HepG2 (cell line): ENCODE measurements around the gene RTCA. TPM values are rescaled to one million over a fixed set of nuclear protein-coding genes. Genes with fewer than 3 reads are reported as not detected.

ENCODE experiments used
- ATAC-seq: fragments of 200-7000 bp; cut with Tn5 transposase; 3 replicates; pipeline ENCODE4 v1.9.1; 2020; ENCODE audit warnings: mild to moderate bottlenecking, moderate library complexity
- BruUV-seq: library from RNA; stranded (reverse); fragments of 400-500 nt; replicated peaks from 2 replicates; lab custom pipeline; 2021; lab: Mats Ljungman, UMichigan
- CTCF ChIA-PET: fragments of 300-600 bp; formaldehyde crosslinking; extraction: SDS; loops from one replicate; lab custom pipeline; 2021; ENCODE audit warnings: low total read pairs, inconsistent platforms, low intra/inter-chr PET ratio; lab: Yijun Ruan, JAX
- POLR2A ChIA-PET: fragments of 350-600 bp; sonication (Branson Sonifier 250); formaldehyde crosslinking; loops from one replicate; lab custom pipeline; 2020; ENCODE audit warnings: antibody characterized with exemption, inconsistent platforms; lab: Yijun Ruan, JAX
- DNase-seq: peaks from one replicate; pipeline ENCODE4 v3.0.0-alpha.2; 2015; ENCODE audit warnings: low spot score
- FAIRE-seq: peaks from 3 replicates; lab custom pipeline; 2011; peaks lifted over from hg19 to GRCh38; lab: Jason Lieb, UNC
- H2AFZ ChIP-seq: one replicate; pipeline ENCODE4 v1.6.1; 2011; ENCODE audit warnings: low read length, inconsistent platforms
- H3K27ac ChIP-seq: fragments of 300-600 bp; 3 replicates; pipeline ENCODE4 v1.8.0; 2011; ENCODE audit warnings: mixed run types, mild to moderate bottlenecking, mixed read lengths, low read length, inconsistent platforms; ENCODE audit not compliant: insufficient read depth; ENCODE audit errors: extremely low read length
- H3K27me3 ChIP-seq, 2 experiments: fragments of 200-600 bp in 1 of 2; 2 replicates in 1 of 2; 3 replicates in 1 of 2; pipeline versions ENCODE4 v1.6.0 to v1.8.0; 2011; ENCODE audit warnings: low read length in 2 of 2, mild to moderate bottlenecking in 2 of 2, moderate library complexity in 2 of 2, inconsistent platforms in 1 of 2; ENCODE audit not compliant: insufficient read depth in 2 of 2, control insufficient read depth in 1 of 2
- H3K36me3 ChIP-seq, 2 experiments: fragments of 200-600 bp in 1 of 2; replicated peaks in 1 of 2; 2 replicates in 1 of 2; 3 replicates in 1 of 2; pipeline versions ENCODE4 v1.5.1 to v1.8.0; 2011; ENCODE audit warnings: low read length in 2 of 2, inconsistent platforms in 1 of 2; ENCODE audit not compliant: insufficient read depth in 2 of 2, control insufficient read depth in 1 of 2
- H3K4me1 ChIP-seq: 2 replicates; pipeline ENCODE4 v1.5.1; 2012; ENCODE audit warnings: low read length, inconsistent platforms; ENCODE audit not compliant: insufficient read depth
- H3K4me2 ChIP-seq: 2 replicates; pipeline ENCODE4 v1.6.0; 2011; ENCODE audit warnings: low read depth, low read length, inconsistent platforms
- H3K4me3 ChIP-seq, 3 experiments: fragments of 200-600 bp in 1 of 3; sonication (generic), shearing (Covaris generic) in 1 of 3; replicated peaks in 1 of 3; 2 replicates each; pipeline ENCODE4 v1.5.1; 2011 to 2016; ENCODE audit warnings: low read length in 3 of 3, inconsistent platforms in 2 of 3, low read depth in 2 of 3, mild to moderate bottlenecking in 2 of 3, control low read depth in 1 of 3, mixed read lengths in 1 of 3; ENCODE audit not compliant: insufficient read depth in 1 of 3
- H3K79me2 ChIP-seq: one replicate; pipeline ENCODE4 v1.6.1; 2011; ENCODE audit warnings: low read length, inconsistent platforms; ENCODE audit not compliant: insufficient read depth
- H3K9ac ChIP-seq: 2 replicates; pipeline ENCODE4 v1.6.0; 2011; ENCODE audit warnings: mild to moderate bottlenecking, low read depth, low read length, inconsistent platforms; ENCODE audit not compliant: insufficient read depth
- H3K9me3 ChIP-seq: 2 replicates; pipeline ENCODE4 v1.5.1; 2012; ENCODE audit warnings: mild to moderate bottlenecking, low read length
- H4K20me1 ChIP-seq: 2 replicates; pipeline ENCODE4 v1.6.0; 2011; ENCODE audit warnings: inconsistent platforms, mild to moderate bottlenecking, low read length, moderate library complexity; ENCODE audit not compliant: insufficient read depth
- AFF4 ChIP-seq: sonication (generic); formaldehyde crosslinking; IDR thresholded peaks from 2 replicates; pipeline ENCODE4 v1.4.0; 2020; ENCODE audit warnings: missing genetic modification reagents
- IRF1 ChIP-seq: sonication (generic); formaldehyde crosslinking; IDR thresholded peaks from 2 replicates; pipeline ENCODE4 v1.4.0; 2020; ENCODE audit warnings: low read depth, mild to moderate bottlenecking, missing genetic modification reagents
- ZMAT5 ChIP-seq: sonication (generic); formaldehyde crosslinking; IDR thresholded peaks from 2 replicates; pipeline ENCODE4 v1.5.0; 2020; ENCODE audit warnings: mild to moderate bottlenecking, low read depth, missing genetic modification reagents, borderline replicate concordance
- ZNF142 ChIP-seq: sonication (generic); formaldehyde crosslinking; IDR thresholded peaks from 2 replicates; pipeline ENCODE4 v1.4.0; 2020; ENCODE audit warnings: missing genetic modification reagents
- ZNF275 ChIP-seq: sonication (generic); formaldehyde crosslinking; IDR thresholded peaks from 2 replicates; pipeline ENCODE4 v1.8.0; 2022; ENCODE audit warnings: missing genetic modification reagents, mild to moderate bottlenecking, inconsistent platforms, borderline replicate concordance
- ZNF432 ChIP-seq: sonication (generic); formaldehyde crosslinking; IDR thresholded peaks from 2 replicates; pipeline ENCODE4 v1.5.0; 2020; ENCODE audit warnings: missing genetic modification reagents, mild to moderate bottlenecking, borderline replicate concordance
- ZNF619 ChIP-seq: sonication (generic); formaldehyde crosslinking; IDR thresholded peaks from 2 replicates; pipeline ENCODE4 v1.4.0; 2020; ENCODE audit warnings: mild to moderate bottlenecking, missing genetic modification reagents
- ZNF703 ChIP-seq: sonication (generic); formaldehyde crosslinking; IDR thresholded peaks from 2 replicates; pipeline ENCODE4 v1.5.1; 2020; ENCODE audit warnings: missing genetic modification reagents, mild to moderate bottlenecking, moderate library complexity, borderline replicate concordance
- in situ Hi-C: cut with HindIII; loops from 2 replicates; pipeline ENCODE4 v1.10.0; 2017; ENCODE audit warnings: low pct_unique_long_range_greater_than_20kb; ENCODE audit not compliant: extremely low pct_ligation_motif_present
- intact Hi-C: fragments of 100-400 bp; cut with micrococcal nuclease; formaldehyde crosslinking; loops from one replicate; pipeline ENCODE4 v1.10.0; 2022; ENCODE audit not compliant: unreplicated experiment
- polyA plus RNA-seq, 8 experiments: library from polyadenylated mRNA; depleted of rRNA in 3 of 8; stranded (reverse) in 7 of 8; unstranded in 1 of 8; fragments of >200 nt; fragmentation: Illumina TruSeq in 4 of 8; extraction: Trizol in 4 of 8; gene quantifications; 2 replicates each; pipeline versions ENCODE4 v1.2.1 to v1.2.3, GENCODE V29; 2011 to 2016; ENCODE audit warnings: low read depth in 4 of 8, missing spikeins in 1 of 8, mixed read lengths in 1 of 8; ENCODE audit not compliant: insufficient read depth in 1 of 8
- total RNA-seq, 5 experiments: library from RNA; depleted of rRNA; stranded (reverse); fragments of >200 nt; fragmentation: Illumina TruSeq; extraction: Trizol; gene quantifications; 2 replicates each; pipeline ENCODE4 v1.2.3, GENCODE V29; 2016; ENCODE audit warnings: low read depth in 1 of 5

The RTCA gene
- total and polyA plus RNA-seq, 2 of the 13 experiments (the other 11 are each of a cell fraction or from before 2014, with no cell fraction given): 22.7 to 31.0 TPM

GRCh38 chr1:100309863-100310262 lies 43.8 kb downstream of the RTCA start:
- intact Hi-C loops (no loop called here), in situ Hi-C loops (no loop called here)
- H3K36me3 ChIP-seq: no peaks in the 10 kb centered on the region
- H4K20me1 ChIP-seq: no peaks in the 10 kb centered on the region
- H2AFZ ChIP-seq: no peak overlapping the region
- TF ChIP-seq AFF4 (no peak), ZNF432 (CRISPR knock-in tag) (no peak), ZNF275 (CRISPR knock-in tag) (no peak), ZNF142 (CRISPR knock-in tag) (no peak), ZNF703 (CRISPR knock-in tag) (no peak), IRF1 (CRISPR knock-in tag) (no peak), ZNF619 (CRISPR knock-in tag) (no peak), ZMAT5 (CRISPR knock-in tag) (no peak)
- TF ChIP-seq, all 625 proteins: peak for 0
- no peak overlapping the region for H3K4me2 ChIP-seq
- CTCF ChIA-PET: no interaction called here
- H3K27ac ChIP-seq: no peak overlapping the region
- H3K27me3 ChIP-seq: no peaks in the 10 kb centered on the region
- ATAC-seq (no peak), FAIRE-seq (no peak), DNase-seq (no peak)
- peaks cover 24% of the 10 kb centered on the region for H3K4me1 ChIP-seq
- no peaks in the 10 kb centered on the region for H3K9me3 ChIP-seq
- no peak overlapping the region for H3K9ac ChIP-seq
- BruUV-seq: no TSS peak
- POLR2A ChIA-PET: no interaction called here
- H3K4me3 ChIP-seq: no peak overlapping the region
- no peaks in the 10 kb centered on the region for H3K79me2 ChIP-seq
